ENCODE results near the gene TCF12. TPM values are rescaled to one million over a fixed set of nuclear protein-coding genes. Genes with fewer than 3 reads are reported as not detected.

TCF12 gene
- total RNA-seq, 1 donor from 2014 or later = 149 TPM

GRCh38 chr15:56994280-56994679 lies 75.8 kb downstream of the TCF12 start:
- no peak overlapping the region for H2AFZ ChIP-seq (replicated peaks)
- no peak overlapping the region for H3K27ac ChIP-seq
- H3K9me3 ChIP-seq (ENCODE audit: low read depth) = no peaks in the 10 kb centered on the region
- no peak overlapping the region for H3K9ac ChIP-seq
- no peak overlapping the region for H3K4me2 ChIP-seq
- peaks cover 6% of the 10 kb centered on the region for H3K36me3 ChIP-seq
- no peak for TF ChIP-seq EZH2 (IDR thresholded peaks at IDR 0.05)
- no peak for TF ChIP-seq EZH2phosphoT487 (IDR thresholded peaks at IDR 0.05)
- no peak for TF ChIP-seq CTCF (IDR thresholded peaks at IDR 0.05)
- no peak overlapping the region for H3K27ac Mint-ChIP-seq
- H3K36me3 Mint-ChIP-seq = peaks cover 48% of the 10 kb centered on the region
- H3K79me2 ChIP-seq (ENCODE audit: low read depth) = peaks cover 99% of the 10 kb centered on the region
- H3K4me1 ChIP-seq = no peaks in the 10 kb centered on the region
- H3K4me3 ChIP-seq = no peak overlapping the region
- peaks cover 53% of the 10 kb centered on the region for H4K20me1 ChIP-seq (ENCODE audit: low read depth)
- no peak overlapping the region for H3K4me3 Mint-ChIP-seq
- H3K9me3 Mint-ChIP-seq = peaks cover 47% of the 10 kb centered on the region
- no peaks in the 10 kb centered on the region for H3F3A ChIP-seq (ENCODE audit: low read depth)
- H3K27me3 ChIP-seq = no peaks in the 10 kb centered on the region
- no peaks in the 10 kb centered on the region for H3K4me1 Mint-ChIP-seq
- no peaks in the 10 kb centered on the region for H3K27me3 Mint-ChIP-seq (ENCODE audit: insufficient read depth, low read depth)
- DNase-seq (ENCODE audit: low spot score) = no peak

- Histone ChIP-seq H3K4me2 (no peak overlapping the region), H3K36me3 (peaks cover 6% of the 10 kb centered on the region), H3K27me3 (no peaks in the 10 kb centered on the region), H3K4me3 (no peak overlapping the region), H4K20me1 (ENCODE audit: low read depth) (peaks cover 35% of the 10 kb centered on the region), H2AFZ (replicated peaks) (no peak overlapping the region), H3K27ac (no peak overlapping the region), H3K4me1 (no peaks in the 10 kb centered on the region), H3K9me3 (ENCODE audit: low read depth) (no peaks in the 10 kb centered on the region), H3K79me2 (ENCODE audit: low read depth) (peaks cover 99% of the 10 kb centered on the region), H3K9ac (no peak overlapping the region), H3F3A (ENCODE audit: low read depth) (no peaks in the 10 kb centered on the region)
- H3K27me3 Mint-ChIP-seq (ENCODE audit: insufficient read depth, low read depth) = no peaks in the 10 kb centered on the region
- H3K4me3 Mint-ChIP-seq = no peak overlapping the region
- no peak for DNase-seq (ENCODE audit: low spot score)
- TF ChIP-seq CTCF (IDR thresholded peaks at IDR 0.05) (no peak), EZH2phosphoT487 (IDR thresholded peaks at IDR 0.05) (no peak), EZH2 (IDR thresholded peaks at IDR 0.05) (no peak)
- peaks cover 46% of the 10 kb centered on the region for H3K9me3 Mint-ChIP-seq
- no peaks in the 10 kb centered on the region for H3K4me1 Mint-ChIP-seq
- H3K36me3 Mint-ChIP-seq = peaks cover 42% of the 10 kb centered on the region
- no peak overlapping the region for H3K27ac Mint-ChIP-seq
These were observed 77.6 kb downstream of the TCF12 start for GRCh38 chr15:56996093-56996492.

DNA sequence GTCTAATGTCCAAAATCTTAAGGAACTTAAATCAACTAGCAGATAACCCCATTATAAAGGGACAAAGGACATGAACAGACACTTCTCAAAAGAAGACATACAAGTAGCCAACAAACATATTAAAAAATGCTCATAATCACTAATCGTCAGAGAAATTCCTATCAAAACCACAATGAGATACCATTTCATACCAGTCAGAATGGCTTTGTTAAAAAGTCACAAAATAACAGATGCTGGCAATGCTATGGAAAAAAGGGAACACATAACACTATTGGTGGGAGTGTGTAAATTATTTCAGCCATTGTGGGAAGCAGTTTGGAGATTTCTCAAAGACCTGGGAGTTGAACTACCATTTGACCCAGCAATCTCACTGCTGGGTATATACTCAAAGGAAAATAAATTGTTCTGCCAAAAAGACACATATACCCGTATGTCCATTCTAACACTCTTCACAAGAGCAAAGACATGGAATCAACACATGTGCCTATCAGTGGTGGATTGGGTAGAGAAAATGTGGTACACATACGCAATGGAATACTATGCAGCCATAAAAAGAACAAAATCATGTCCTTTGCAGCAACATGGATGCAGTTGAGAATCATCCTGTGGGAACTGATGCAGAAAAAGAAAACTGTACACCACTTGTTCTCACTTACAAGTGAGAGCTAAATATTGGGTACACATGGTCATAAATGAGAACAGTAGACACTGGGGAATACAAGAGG lies 78.5 kb downstream of the TCF12 start:
- no peaks in the 10 kb centered on the region for H3K4me1 ChIP-seq

More for the DNA sequence above, 78.5 kb downstream of the TCF12 start:
- H2AFZ ChIP-seq (replicated peaks) = no peak overlapping the region
- H3K4me3 ChIP-seq = no peak overlapping the region
- H3K4me2 ChIP-seq = no peak overlapping the region
- H3K9me3 Mint-ChIP-seq = peaks cover 43% of the 10 kb centered on the region
- no peak overlapping the region for H3K27ac ChIP-seq
- peaks cover 47% of the 10 kb centered on the region for H3K36me3 Mint-ChIP-seq
- no peaks in the 10 kb centered on the region for H3K27me3 ChIP-seq
- H3K4me1 Mint-ChIP-seq = no peaks in the 10 kb centered on the region
- H3K79me2 ChIP-seq (ENCODE audit: low read depth) = peaks cover 99% of the 10 kb centered on the region
- H3K27me3 Mint-ChIP-seq (ENCODE audit: insufficient read depth, low read depth) = no peaks in the 10 kb centered on the region
- no peak overlapping the region for H3K9ac ChIP-seq
- peaks cover 37% of the 10 kb centered on the region for H4K20me1 ChIP-seq (ENCODE audit: low read depth)
- no peaks in the 10 kb centered on the region for H3K9me3 ChIP-seq (ENCODE audit: low read depth)
- TF ChIP-seq CTCF (IDR thresholded peaks at IDR 0.05) (no peak), EZH2phosphoT487 (IDR thresholded peaks at IDR 0.05) (no peak), EZH2 (IDR thresholded peaks at IDR 0.05) (no peak)
- H3K36me3 ChIP-seq = peaks cover 6% of the 10 kb centered on the region
- no peak for DNase-seq (ENCODE audit: low spot score)
- H3K4me3 Mint-ChIP-seq = no peak overlapping the region
- H3K27ac Mint-ChIP-seq = no peak overlapping the region
- no peaks in the 10 kb centered on the region for H3F3A ChIP-seq (ENCODE audit: low read depth)
